Activated T-helper 17 cell treated with anti-CD3 and anti-CD28 coated beads, Interleukin-2, amount 50 U/mL, for 72 hours (primary cell): ENCODE measurements around the gene NUP214. TPM values are rescaled to one million over a fixed set of nuclear protein-coding genes. Genes with fewer than 3 reads are reported as not detected.

ENCODE experiments used
- total RNA-seq, 2 donors: library from RNA; stranded (reverse); gene quantifications; one replicate each; pipeline ENCODE4 v1.2.3, GENCODE V29; 2022

Gene NUP214
- total RNA-seq, 2 donors from 2014 or later = 63.8 to 71.8 TPM

Other genes starting within 250 kb of the NUP214 start
- not detected for gene QRFP, start 228.8 kb upstream of the NUP214 start, total RNA-seq
- not detected for gene FIBCD1, start 186.3 kb upstream of the NUP214 start, total RNA-seq
- under 1 TPM; 0.11 to 0.45 TPM for gene LAMC3, start 116.4 kb upstream of the NUP214 start, total RNA-seq
- 1 to 10 TPM; 1.5 to 1.7 TPM for gene AIF1L, start 29.1 kb upstream of the NUP214 start, total RNA-seq
- 10 to 100 TPM; 29.1 to 50.2 TPM for gene FAM78A, start 150.9 kb downstream of the NUP214 start, total RNA-seq
- gene PLPP7, start 164.1 kb downstream of the NUP214 start, total RNA-seq = not detected